GM18502 (cell line): ENCODE data around the gene ZNF532.
"Not testable (repeated sequence)": the region's sequence is repeated elsewhere in the genome, so short reads cannot be mapped to it uniquely, and the experiment has no call there.

Source experiments
- ATAC-seq: cut with Tn5 transposase; IDR thresholded peaks from one replicate; pipeline ENCODE4 v1.9.1; 2021; ENCODE audit warnings: mild to moderate bottlenecking; ENCODE audit not compliant: unreplicated experiment, poor library complexity

ZNF532 gene, protein sequence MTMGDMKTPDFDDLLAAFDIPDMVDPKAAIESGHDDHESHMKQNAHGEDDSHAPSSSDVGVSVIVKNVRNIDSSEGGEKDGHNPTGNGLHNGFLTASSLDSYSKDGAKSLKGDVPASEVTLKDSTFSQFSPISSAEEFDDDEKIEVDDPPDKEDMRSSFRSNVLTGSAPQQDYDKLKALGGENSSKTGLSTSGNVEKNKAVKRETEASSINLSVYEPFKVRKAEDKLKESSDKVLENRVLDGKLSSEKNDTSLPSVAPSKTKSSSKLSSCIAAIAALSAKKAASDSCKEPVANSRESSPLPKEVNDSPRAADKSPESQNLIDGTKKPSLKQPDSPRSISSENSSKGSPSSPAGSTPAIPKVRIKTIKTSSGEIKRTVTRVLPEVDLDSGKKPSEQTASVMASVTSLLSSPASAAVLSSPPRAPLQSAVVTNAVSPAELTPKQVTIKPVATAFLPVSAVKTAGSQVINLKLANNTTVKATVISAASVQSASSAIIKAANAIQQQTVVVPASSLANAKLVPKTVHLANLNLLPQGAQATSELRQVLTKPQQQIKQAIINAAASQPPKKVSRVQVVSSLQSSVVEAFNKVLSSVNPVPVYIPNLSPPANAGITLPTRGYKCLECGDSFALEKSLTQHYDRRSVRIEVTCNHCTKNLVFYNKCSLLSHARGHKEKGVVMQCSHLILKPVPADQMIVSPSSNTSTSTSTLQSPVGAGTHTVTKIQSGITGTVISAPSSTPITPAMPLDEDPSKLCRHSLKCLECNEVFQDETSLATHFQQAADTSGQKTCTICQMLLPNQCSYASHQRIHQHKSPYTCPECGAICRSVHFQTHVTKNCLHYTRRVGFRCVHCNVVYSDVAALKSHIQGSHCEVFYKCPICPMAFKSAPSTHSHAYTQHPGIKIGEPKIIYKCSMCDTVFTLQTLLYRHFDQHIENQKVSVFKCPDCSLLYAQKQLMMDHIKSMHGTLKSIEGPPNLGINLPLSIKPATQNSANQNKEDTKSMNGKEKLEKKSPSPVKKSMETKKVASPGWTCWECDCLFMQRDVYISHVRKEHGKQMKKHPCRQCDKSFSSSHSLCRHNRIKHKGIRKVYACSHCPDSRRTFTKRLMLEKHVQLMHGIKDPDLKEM (N-terminal part only)

DNA sequence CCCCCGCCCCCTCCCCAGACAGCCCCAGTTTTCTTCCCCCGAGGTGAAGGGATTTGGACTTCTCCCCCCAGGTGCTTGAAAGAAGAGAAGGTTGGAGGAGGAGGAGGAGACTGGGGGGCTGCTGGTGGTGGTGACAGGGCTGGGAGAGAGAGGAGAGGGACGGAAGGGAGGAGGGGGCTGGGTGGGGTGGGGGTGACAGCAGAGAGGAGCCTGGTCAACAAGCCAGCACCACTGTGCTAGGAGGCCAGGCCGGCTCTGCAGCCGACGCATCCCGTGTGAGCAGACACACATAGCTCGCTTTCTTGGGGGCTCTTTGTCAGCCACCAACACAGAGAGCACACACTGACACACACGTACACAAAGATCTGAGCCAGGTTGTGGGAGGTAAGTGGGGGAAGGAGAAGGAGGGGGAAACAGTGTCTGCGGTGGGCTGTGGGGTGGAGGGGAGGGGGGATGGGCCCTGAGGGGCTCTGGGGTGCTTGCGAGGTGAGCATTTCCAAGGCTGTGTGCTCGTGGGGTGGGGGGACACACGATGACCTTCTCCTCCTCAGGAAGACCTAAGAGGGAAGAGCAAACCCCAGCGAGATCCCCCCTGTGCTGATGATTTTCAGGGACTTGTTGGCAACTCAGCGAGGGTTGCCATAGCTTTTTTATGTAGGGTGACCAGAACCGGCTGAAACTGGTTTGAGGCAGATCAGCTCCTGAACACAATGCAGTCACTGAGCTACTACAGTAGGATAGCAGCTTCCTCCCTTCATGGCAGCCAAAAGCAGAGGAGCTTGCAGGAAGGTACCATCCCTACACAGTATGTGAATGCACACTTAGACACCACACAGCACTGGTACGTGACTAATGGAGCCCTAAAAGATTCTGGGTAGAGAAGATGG lies at the start of gene ZNF532:
ZNF532 (plus strand) TSS at position 732 of the 887 bp plus-strand sequence. CDS start 53,411 bp downstream, outside the sequence.
- ATAC-seq = no peak

DNA sequence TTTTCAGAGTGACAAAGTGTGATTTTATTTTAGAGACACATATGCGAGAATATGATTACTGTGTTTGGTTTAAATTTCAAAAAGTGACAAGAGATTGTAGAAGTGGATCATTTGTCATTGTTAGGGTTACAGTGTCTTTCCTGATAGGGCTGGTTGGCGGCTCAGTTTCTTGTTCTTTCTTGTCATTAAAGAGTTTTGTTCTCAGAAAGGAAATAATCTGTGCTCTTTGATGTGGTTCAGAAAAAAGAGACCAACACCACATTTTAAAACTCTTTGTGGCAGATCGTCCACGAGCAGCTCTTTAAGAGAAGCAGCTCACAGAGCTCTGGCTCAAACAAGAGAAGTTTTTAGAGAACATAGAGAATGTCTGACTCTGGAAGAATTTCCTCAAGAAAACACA lies 45.6 kb upstream of the ZNF532 start:
- ATAC-seq = no peak

DNA sequence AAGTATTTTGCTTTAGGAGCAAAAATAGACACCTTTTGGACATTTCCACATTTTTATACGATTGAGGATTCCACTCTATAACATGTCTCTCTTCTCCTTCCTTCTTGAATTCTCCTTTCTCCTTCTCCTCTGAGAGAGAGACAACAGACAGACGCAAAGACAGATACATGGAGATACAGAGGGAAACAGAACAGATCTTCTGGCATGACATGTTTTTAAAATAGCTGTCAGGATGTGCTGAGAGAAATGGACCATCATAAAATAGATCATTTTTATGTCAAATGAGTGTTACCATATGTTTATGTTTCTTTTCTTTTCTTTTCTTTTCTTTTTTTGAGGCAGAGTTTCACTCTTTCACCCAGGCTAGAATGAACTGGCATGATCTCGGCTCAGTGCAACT lies 44.4 kb upstream of the ZNF532 start:
- ATAC-seq = no peak

DNA sequence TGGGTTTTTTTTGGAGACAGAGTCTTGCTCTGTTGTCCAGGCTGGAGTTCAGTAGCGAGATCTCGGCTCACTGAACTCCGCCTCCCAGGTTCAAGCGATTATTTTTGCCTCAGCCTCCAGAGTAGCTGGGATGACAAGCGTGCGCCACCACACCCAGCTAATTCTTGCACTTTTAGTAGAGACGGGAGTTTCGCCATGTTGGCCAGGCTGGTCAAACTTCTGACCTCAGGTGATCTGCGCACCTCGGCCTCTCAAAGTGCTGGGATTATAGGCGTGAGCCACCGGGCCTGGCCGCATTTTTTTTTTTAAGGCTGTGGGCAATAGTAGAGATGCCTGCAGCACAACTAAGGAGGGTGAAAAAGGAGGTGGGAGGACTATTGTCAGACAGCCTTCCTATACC lies 41.7 kb upstream of the ZNF532 start:
- no peak for ATAC-seq

DNA sequence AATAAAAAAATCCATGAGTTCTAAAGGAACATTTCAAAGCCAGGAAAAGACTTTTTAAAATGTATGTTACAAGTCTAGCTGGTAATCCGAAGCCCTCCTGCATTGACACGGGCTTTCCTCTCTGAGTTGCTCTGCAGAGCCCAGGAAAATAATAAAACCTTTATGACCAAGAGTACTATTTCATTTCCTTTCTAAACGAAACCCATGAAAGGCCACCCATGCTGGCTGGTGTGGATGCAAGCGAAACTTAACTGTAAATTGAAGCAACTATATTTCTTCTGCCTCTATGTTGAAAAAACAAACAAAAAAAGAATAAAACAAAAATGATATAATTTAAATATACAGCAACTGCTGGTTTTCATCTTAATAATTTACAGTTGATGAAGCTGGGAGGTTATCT lies 41.3 kb upstream of the ZNF532 start:
- ATAC-seq = no peak

DNA sequence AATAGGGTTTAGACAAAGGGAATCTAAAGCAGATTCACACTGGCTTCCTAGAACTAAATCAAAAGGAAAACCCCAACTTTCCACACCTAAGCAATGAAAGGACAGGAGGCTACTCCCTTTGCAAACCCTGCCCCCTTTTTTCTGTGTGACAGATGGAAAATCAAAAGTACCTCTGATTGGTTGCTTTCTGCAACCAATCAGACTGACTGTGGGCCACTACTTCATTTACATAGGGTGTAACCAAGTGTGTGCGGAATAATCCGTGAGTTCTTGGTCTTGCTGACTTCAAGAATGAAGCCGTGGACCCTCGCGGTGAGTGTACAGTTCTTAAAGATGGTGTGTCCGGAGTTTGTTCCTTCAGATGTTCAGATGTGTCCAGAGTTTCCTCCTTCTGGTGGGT lies 37.8 kb upstream of the ZNF532 start:
- ATAC-seq = not testable (repeated sequence)

DNA sequence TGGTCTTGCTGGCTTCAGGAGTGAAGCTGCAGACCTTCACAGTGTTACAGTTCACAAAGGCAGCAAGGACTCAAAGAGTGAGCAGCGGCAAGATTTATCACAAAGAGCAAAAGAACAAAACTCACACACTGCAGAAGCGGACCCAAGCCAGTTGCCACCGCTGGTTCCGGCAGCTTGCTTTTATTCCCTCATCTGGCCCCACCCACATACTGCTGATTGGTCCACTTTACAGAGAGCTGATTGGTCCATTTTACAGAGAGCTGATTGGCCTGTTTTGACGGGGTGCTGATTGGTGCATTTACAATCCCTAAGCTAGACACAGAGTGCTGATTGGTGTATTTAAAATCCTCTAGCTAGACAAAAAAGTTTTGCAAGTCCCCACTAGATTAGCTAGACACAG lies 37.2 kb upstream of the ZNF532 start:
- ATAC-seq = no peak

DNA sequence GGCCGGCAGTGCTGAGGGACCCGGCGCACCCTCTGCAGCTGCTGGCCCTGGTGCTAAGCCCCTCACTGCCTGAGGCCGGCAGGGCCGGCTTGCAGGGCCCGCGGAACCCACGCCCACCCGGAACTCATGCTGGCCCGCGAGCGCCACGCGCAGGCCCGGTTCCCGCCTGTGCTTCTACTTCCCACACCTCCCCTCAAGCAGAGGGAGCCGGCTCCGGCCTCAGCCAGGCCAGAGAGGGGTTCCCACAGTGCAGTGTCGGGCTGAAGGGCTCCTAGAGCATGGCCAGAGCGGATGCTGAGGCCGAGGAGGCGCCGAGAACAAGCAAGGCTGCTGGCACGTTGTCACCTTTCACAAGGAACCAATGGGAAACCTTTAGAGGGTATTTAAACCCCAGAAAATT lies 36.8 kb upstream of the ZNF532 start:
- no peak for ATAC-seq

DNA sequence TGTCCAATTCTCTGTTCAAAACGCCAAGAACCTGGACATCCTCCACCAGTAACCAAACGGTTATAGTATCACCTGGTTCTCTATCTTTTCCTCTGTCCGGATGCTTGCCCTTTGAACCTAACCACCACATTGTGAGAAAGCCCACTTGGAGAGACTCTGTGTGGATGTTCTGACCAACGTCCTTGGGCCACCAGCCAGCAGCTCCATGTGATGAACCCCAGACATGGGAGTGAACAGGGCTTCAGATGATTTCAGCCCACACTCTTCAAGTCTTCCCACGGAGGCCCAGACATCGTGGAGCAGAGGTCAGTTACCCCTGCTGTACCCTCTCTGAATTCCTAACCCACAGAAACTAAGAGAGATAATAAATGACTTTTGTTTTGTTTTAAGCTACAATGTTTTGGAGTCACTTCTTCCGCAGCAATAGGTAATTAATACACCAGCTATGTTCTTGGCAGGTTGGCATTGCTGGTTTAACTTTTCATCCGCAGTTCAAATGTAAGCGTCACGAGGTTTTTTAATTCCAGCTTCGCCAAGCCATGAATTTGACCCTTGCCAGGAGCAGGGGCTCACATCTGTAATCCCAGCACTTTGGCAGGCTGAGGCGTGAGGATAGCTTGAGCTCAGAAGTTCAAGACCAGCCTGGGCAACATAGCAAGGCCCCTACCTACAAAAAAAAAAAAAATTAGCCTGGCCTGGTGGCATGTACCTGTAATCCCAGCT lies 36.1 kb upstream of the ZNF532 start:
- ATAC-seq = no peak

DNA sequence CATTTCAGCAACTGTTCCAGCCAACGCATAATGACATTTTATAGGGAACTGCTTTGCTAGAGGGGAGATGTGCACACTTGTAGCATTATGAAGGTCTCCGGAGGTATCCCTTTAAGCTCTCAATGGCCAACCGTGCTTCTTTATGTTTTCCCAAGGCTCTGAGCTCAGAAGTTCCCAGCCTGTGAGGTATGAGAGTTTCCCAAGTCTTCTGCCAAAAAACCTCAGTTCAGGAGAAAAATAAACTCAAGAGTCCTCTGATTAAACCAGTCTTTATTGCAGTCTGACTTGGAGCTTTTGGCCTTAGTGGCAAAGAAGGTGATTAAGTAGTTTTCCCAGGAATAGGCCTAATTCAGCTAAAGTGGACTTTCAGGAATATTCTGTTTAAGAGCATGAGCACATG lies 35.4 kb upstream of the ZNF532 start:
- no peak for ATAC-seq

DNA sequence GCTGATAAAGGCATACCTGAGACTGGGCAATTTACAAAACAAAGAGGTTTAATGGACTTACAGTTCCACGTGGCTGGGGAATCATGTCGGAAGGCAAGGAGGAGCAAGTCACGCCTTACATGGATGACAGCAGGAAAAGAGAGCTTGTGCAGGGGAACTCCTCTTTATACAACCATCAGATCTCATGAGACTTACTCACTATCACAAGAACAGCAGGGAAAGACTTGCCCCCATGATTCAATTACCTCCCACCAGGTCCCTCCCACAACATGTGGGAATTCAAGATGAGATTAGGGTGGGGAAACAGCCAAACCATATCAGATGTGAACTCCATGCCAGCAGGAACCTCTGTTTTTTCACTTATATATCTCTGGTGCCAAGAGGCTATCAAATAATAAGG lies 34.8 kb upstream of the ZNF532 start:
- ATAC-seq = not testable (repeated sequence)

DNA sequence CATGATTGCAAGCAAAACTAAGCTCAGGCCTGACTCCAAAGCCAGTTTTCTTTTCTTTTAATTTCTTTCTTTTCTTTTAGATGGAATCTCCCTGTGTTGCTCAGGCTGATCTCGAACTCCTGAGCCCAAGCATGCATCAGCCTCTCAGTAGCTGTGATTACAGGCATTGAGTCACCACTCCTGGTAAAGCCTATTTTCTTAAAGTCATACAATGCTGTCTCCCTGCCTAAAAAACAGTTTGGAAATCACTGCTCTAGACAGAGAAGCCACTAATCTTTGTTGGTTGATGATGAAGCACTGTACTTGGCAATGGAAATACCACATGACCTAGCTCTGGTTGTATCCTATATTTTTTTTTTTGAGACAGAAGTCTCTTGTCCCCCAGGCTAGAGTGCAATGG lies 33.1 kb upstream of the ZNF532 start:
- ATAC-seq = no peak

DNA sequence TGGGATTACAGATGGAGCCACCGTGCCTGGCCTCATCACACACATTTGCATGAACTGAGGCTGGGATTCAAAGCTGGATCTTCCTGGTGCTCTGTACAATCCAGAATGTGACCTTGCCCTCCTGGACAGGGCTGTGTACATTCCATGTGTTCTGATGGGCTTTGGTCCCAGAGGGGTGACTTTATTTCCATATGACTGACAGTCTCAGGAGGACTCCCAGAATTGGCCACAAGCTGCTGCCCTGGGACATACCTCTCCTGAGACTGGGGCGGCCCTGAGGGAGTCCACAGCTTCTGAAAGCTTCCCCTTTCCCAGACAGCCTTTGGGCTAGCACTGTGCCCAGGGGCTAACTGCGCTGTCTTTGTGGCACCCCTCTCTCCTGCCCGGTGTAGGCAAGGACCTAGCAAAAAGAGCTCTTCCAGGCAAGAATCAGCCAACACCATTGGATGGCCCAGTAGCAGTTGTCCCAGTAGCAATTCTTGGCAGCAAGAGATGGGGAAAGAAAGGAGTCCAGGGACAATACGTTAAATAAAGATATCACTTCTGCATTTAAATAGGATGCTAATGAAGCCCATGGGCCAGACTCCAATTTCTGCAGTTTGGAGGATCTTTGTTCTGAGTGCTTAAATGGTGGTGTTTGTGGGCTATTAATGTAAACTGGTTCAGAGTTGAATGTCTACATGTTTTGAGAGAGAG lies 26.4 kb upstream of the ZNF532 start:
- no peak for ATAC-seq

DNA sequence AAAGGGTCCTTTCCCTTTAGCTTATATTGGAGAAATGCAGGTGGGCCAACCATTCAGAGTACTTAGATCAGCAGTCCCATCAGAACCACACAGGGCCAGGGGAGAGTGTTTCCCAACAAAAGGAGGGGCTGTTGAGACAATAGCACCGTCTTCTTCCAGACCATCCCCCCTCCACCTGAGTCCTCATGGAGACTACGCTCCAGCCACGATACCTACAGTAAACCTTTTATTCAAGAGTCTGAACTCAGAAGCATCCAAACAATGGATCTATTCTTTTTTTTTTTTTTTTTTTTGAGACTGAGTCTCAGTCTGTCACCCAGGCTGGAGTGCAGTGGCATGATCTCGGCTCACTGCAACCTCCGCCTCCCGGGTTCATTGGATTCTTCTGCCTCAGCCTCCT lies 25.7 kb upstream of the ZNF532 start:
- no peak for ATAC-seq

DNA sequence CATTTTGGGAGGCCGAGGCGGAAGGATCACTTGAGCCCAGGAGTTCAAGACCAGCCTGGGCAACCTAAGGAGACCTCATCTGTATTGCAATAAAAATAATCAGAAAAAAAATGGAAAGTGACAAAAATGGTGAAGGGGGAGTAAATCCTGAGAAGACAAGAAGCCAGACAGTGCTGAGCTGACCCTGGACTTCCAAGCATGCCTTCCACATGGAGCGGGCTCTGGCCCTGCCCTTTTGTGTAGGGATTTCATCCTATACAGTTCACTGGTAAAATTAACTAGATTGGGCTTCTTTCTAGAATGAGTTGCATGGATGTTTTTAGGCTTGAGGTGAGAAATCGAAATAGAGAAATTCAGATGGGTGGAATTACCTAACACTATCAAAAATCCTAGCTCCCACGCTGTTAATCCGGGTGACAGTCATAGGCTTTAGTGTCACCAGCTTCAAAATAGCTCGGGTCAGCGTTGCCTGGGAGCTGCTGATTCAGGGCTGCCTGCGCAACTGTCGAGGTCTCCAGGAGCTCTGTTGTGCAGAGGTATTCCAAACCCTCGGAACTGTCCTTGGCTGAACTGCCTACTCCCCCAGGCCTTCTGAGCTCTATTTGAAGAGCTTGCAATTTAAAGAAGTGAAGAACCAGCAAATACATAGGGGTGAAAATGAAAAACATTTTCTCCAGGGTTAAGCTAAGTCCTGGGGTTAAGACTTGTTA lies 21.5 kb upstream of the ZNF532 start:
- ATAC-seq = no peak

DNA sequence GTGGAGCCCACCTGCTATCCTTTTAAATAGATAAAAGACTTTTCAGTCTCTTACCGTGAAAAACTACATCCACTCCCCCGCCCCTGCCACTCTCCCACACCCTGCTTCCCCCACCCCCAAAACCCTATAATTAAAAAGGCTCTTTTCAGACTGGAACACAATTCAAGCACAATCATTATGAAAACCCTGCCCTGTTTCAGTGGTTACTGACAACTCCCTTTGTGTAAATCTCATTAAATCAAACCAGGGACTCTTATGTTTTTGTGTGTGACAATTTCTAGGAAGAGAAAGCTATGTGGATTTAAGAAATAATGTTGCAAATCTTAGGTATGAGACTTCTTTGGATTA lies 21.0 kb upstream of the ZNF532 start:
- no peak for ATAC-seq

DNA sequence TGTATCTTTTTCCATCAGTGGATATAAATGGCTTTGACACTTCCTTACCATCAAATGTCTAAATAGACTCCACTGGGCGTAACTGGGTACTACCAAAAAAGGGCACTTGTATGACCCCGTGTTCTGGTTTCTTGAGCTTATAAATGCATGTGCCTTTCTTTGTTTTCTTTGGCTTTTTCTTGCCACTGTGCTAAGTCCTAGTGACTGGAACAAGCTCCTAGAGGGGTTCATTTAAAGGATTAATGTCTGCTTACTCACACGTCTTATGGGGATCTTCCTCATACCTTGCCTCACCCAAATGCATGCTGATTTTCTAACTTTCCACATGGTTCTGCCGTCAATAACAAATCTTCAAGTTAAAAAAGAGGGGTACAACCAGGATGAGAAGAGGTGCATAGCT lies 19.8 kb upstream of the ZNF532 start:
- ATAC-seq = no peak
